8988T (cell line): Measurements from ENCODE around the gene TRIB2.

Experiments
- DNase-seq: peaks from one replicate; pipeline ENCODE4 v3.0.0; 2011

TRIB2 gene

GRCh38 chr2:12754643-12755042 lies 37.9 kb downstream of the TRIB2 start:
- DNase-seq, result no peak

GRCh38 chr2:12755384-12755783 lies 38.6 kb downstream of the TRIB2 start:
- DNase-seq, result no peak

- no peak for DNase-seq
Observed at GRCh38 chr2:12759248-12759647, 42.5 kb downstream of the TRIB2 start.

GRCh38 chr2:12761104-12761503 lies 44.4 kb downstream of the TRIB2 start:
- no peak for DNase-seq

GRCh38 chr2:12762337-12762736 lies 45.6 kb downstream of the TRIB2 start:
- DNase-seq, result no peak

GRCh38 chr2:12762976-12763375 lies 46.2 kb downstream of the TRIB2 start:
- DNase-seq, result no peak

GRCh38 chr2:12763486-12763885 lies 46.8 kb downstream of the TRIB2 start:
- no peak for DNase-seq

- no peak for DNase-seq
Observed at GRCh38 chr2:12764075-12764730, 47.5 kb downstream of the TRIB2 start.

- no peak for DNase-seq
Observed at GRCh38 chr2:12764849-12765605, 48.3 kb downstream of the TRIB2 start.

- no peak for DNase-seq
Observed at GRCh38 chr2:12766421-12766879, 49.7 kb downstream of the TRIB2 start.

GRCh38 chr2:12767541-12767940 lies 50.8 kb downstream of the TRIB2 start:
- DNase-seq, result no peak

GRCh38 chr2:12767996-12768624 lies 51.4 kb downstream of the TRIB2 start:
- no peak for DNase-seq

GRCh38 chr2:12769492-12770105 lies 52.9 kb downstream of the TRIB2 start:
- no peak for DNase-seq

- no peak for DNase-seq
Observed at GRCh38 chr2:12770300-12770968, 53.7 kb downstream of the TRIB2 start.

- DNase-seq, result no peak
Observed at GRCh38 chr2:12771154-12771553, 54.4 kb downstream of the TRIB2 start.

- no peak for DNase-seq
Observed at GRCh38 chr2:12773586-12774394, 57.1 kb downstream of the TRIB2 start.

GRCh38 chr2:12774395-12774727 lies 57.6 kb downstream of the TRIB2 start:
- no peak for DNase-seq

- DNase-seq, result no peak
Observed at GRCh38 chr2:12776521-12776961, 59.8 kb downstream of the TRIB2 start.

GRCh38 chr2:12778369-12778768 lies 61.6 kb downstream of the TRIB2 start:
- DNase-seq, result no peak

- DNase-seq, result no peak
Observed at GRCh38 chr2:12778811-12779579, 62.3 kb downstream of the TRIB2 start.

- DNase-seq, result no peak
Observed at GRCh38 chr2:12781329-12781728, 64.6 kb downstream of the TRIB2 start.
